KMS-11 (cell line): Measurements from ENCODE around the gene PEX26.

Source experiments
- H2AFZ ChIP-seq: fragments of 200-600 bp; sonication (generic); 2 replicates; pipeline ENCODE4 v1.6.1; 2016; ENCODE audit warnings: antibody characterized with exemption, mixed run types, low read depth
- H3K27ac ChIP-seq: fragments of 200-600 bp; sonication (generic); 2 replicates; pipeline ENCODE4 v1.6.1; 2016; ENCODE audit warnings: mild to moderate bottlenecking, mixed run types
- H3K27me3 ChIP-seq: fragments of 200-600 bp; sonication (generic); 2 replicates; pipeline ENCODE4 v1.6.1; 2017; ENCODE audit warnings: mild to moderate bottlenecking, low read depth, mixed run types, moderate library complexity; ENCODE audit not compliant: insufficient read depth
- H3K36me3 ChIP-seq: fragments of 200-600 bp; sonication (generic); 2 replicates; pipeline ENCODE4 v1.6.1; 2017; ENCODE audit warnings: mild to moderate bottlenecking, mixed run types; ENCODE audit not compliant: insufficient read depth
- H3K4me1 ChIP-seq: fragments of 200-600 bp; sonication (generic); 2 replicates; pipeline ENCODE4 v1.6.1; 2016; ENCODE audit warnings: mild to moderate bottlenecking, low read depth, mixed run types; ENCODE audit not compliant: poor library complexity, severe bottlenecking
- H3K4me2 ChIP-seq: fragments of 200-600 bp; sonication (generic); 2 replicates; pipeline ENCODE4 v1.7.0; 2016; ENCODE audit warnings: mild to moderate bottlenecking, mixed run types
- H3K4me3 ChIP-seq: fragments of 200-600 bp; sonication (generic); IDR thresholded peaks from 2 replicates; pipeline ENCODE4 v1.6.1; 2017; ENCODE audit warnings: low read depth, low read length, mixed read lengths; ENCODE audit not compliant: insufficient read depth
- H3K79me2 ChIP-seq: fragments of 200-600 bp; sonication (generic); 2 replicates; pipeline ENCODE4 v1.6.1; 2016; ENCODE audit warnings: low read depth, mixed run types; ENCODE audit not compliant: insufficient read depth
- H3K9ac ChIP-seq: fragments of 200-600 bp; sonication (generic); 2 replicates; pipeline ENCODE4 v1.6.1; 2016; ENCODE audit warnings: mild to moderate bottlenecking, mixed run types
- H4K20me1 ChIP-seq: fragments of 200-600 bp; sonication (generic); 2 replicates; pipeline ENCODE4 v1.6.1; 2016; ENCODE audit warnings: mild to moderate bottlenecking, mixed run types; ENCODE audit not compliant: insufficient read depth
- TF ChIP-seq, protein P1 (sequence below): fragments of 200-600 bp; sonication (generic); conservative IDR thresholded peaks from 2 replicates; pipeline ENCODE4 v1.6.1; 2017; ENCODE audit warnings: low read depth, mild to moderate bottlenecking, antibody characterized with exemption, low read length, moderate library complexity, mixed read lengths

The PEX26 gene

DNA sequence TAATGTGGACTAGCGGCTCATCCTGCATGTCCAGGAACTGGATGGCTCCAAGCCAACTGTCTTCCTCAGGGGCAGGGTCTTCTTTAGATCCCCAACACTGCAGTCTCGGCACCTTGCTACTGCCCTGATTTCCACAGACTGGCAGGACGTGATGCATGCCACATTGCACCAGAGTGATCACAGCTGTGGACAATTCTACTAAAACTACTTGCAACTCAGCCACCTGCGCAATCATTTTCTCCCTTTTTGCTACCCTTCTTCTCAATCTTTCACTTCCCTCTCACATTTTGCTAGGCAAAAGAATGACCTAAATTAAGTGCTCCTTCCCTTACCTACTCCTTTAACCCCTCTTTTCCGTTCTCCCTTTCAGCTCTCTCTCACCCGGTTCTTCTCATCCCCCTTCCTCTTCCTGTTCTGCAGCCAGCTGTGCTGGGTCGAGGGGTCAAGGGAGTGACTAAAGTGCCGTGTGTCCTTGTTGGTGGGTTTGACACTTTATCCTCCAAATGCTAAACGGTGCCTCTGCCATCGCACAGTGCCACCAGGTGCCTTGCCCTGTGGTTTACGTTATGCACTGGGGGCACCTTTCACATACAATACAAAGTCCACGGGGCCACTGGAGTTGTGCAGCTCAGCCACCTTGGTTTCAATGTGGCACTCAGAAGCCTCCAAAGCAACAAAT lies 11.5 kb upstream of the PEX26 start:
- H3K4me1 ChIP-seq: peaks cover 26% of the 10 kb centered on the region
- H3K9ac ChIP-seq: no peak overlapping the region

DNA sequence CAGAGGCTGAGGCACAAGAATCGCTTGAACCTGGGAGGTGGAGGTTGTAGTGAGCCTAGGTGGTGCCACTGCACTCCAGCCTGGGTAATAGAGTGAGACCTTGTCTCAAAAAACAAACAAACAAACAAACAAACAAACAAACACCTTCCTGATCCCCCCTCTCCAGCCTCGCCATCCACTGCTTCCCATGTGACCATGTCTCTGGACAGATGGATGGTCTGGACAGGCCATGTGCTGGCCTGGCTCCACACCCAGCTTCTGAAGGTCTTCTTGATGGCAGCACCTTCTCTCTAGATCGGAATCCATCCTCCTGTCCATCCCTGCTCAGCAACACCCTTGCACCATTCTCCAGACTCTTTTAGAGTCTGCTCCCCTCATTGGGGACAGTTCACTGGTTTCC lies 10.7 kb upstream of the PEX26 start:
- Histone ChIP-seq H3K27ac (peak overlapping the region; percentile 33; the same call in 1 of the 2 replicates), H3K4me3 (no peak overlapping the region), H3K79me2 (no peaks in the 10 kb centered on the region), H3K4me2 (peak overlapping the region; percentile 29; the same call in 1 of the 2 replicates), H2AFZ (no peak overlapping the region), H3K27me3 (no peaks in the 10 kb centered on the region), H3K9ac (no peak overlapping the region), H3K4me1 (peaks cover 25% of the 10 kb centered on the region), H4K20me1 (no peaks in the 10 kb centered on the region), H3K36me3 (no peaks in the 10 kb centered on the region)
- TF ChIP-seq, protein P1, sequence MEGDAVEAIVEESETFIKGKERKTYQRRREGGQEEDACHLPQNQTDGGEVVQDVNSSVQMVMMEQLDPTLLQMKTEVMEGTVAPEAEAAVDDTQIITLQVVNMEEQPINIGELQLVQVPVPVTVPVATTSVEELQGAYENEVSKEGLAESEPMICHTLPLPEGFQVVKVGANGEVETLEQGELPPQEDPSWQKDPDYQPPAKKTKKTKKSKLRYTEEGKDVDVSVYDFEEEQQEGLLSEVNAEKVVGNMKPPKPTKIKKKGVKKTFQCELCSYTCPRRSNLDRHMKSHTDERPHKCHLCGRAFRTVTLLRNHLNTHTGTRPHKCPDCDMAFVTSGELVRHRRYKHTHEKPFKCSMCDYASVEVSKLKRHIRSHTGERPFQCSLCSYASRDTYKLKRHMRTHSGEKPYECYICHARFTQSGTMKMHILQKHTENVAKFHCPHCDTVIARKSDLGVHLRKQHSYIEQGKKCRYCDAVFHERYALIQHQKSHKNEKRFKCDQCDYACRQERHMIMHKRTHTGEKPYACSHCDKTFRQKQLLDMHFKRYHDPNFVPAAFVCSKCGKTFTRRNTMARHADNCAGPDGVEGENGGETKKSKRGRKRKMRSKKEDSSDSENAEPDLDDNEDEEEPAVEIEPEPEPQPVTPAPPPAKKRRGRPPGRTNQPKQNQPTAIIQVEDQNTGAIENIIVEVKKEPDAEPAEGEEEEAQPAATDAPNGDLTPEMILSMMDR: no peak

More for the DNA sequence above, 11.5 kb upstream of the PEX26 start:
- no peaks in the 10 kb centered on the region for H3K79me2 ChIP-seq
- H3K4me3 ChIP-seq: no peak overlapping the region
- H2AFZ ChIP-seq: peak overlapping the region; percentile 47; the same call in 1 of the 2 replicates
- H4K20me1 ChIP-seq: no peaks in the 10 kb centered on the region
- TF ChIP-seq, protein P1: no peak
- H3K4me2 ChIP-seq: peak overlapping the region; percentile 29; the same call in 1 of the 2 replicates
- H3K36me3 ChIP-seq: no peaks in the 10 kb centered on the region
- no peaks in the 10 kb centered on the region for H3K27me3 ChIP-seq
- H3K27ac ChIP-seq: peak overlapping the region; percentile 33

DNA sequence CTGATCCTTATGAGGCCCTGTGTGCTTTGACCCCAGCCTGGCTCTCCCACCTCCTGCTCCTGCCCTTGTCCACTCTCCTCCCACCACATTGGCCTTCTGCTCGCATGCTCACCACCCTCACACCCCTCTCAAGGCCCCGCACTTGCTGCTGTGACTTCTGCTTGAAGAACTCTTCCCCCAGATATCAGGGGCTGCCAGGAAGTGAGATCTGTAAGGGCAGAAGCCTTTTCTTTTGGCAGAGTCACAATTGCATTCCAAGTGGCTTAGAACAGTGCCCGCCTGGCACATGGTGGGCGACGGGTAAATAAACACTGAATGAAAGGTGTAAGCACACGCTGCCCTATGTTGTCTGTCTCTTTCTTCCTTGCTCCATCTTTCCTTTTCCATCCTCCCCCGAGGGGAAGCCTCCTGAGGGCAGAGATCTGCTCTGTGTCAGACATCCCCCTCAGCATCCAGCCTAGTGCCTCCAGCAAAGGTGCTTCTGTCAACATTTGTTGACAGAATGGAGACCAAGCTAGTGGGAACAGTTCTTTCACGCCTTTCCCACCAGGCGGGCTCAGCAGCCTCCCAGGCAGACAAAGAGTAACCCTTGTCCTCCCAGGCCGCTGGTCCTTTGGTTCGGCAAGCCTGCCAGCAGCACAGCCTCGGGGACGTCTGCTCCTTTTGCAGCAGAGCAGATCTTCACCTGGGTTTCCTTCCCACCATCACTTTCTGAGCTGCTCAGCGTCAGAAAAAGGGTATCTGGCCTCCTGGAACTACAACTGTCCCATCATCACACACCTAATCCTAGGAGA lies 10.0 kb upstream of the PEX26 start:
- Histone ChIP-seq H3K79me2 (no peaks in the 10 kb centered on the region), H3K4me2 (no peak overlapping the region), H3K27ac (no peak overlapping the region), H3K4me1 (peaks cover 25% of the 10 kb centered on the region), H3K27me3 (no peaks in the 10 kb centered on the region), H3K9ac (no peak overlapping the region), H4K20me1 (no peaks in the 10 kb centered on the region), H3K4me3 (no peak overlapping the region), H3K36me3 (no peaks in the 10 kb centered on the region), H2AFZ (no peak overlapping the region)
- TF ChIP-seq, protein P1: no peak

DNA sequence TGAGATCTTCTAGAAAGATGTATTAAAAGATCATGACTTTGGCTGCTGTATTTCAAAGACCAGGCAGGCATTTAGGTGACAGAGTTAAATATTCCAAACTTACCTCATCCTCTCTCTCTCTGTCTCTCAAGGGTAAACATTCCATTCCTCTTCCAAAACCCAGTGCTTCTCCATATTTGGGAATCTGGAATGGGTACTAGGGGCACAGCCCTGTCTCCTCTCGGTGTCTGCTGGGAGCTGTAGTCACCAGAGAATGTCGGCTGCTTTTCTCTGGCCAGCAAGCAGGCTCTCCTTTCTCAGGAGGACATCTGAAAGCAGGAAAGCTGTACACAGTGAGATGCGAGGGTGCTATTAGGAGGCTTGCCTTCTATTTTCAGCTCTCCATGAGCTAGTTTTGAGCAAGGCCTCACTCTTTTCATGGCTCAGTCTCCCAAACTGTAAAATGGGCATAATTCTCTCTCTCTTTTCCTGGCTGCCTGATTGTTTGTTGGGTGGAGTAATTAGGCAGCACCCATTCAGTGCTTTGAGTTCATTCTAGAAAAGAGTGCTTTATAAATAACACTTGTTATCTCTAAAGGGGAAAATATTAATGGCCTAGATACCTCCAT lies 9.3 kb upstream of the PEX26 start:
- H3K27ac ChIP-seq: no peak overlapping the region
- H3K9ac ChIP-seq: no peak overlapping the region
- H3K36me3 ChIP-seq: no peaks in the 10 kb centered on the region
- H3K4me2 ChIP-seq: no peak overlapping the region
- H2AFZ ChIP-seq: no peak overlapping the region
- H4K20me1 ChIP-seq: no peaks in the 10 kb centered on the region
- H3K79me2 ChIP-seq: no peaks in the 10 kb centered on the region
- H3K4me1 ChIP-seq: peaks cover 25% of the 10 kb centered on the region
- no peak overlapping the region for H3K4me3 ChIP-seq
- TF ChIP-seq, protein P1: no peak
- H3K27me3 ChIP-seq: no peaks in the 10 kb centered on the region
